ENCODE data around the gene AKAP13.

Gene AKAP13

DNA sequence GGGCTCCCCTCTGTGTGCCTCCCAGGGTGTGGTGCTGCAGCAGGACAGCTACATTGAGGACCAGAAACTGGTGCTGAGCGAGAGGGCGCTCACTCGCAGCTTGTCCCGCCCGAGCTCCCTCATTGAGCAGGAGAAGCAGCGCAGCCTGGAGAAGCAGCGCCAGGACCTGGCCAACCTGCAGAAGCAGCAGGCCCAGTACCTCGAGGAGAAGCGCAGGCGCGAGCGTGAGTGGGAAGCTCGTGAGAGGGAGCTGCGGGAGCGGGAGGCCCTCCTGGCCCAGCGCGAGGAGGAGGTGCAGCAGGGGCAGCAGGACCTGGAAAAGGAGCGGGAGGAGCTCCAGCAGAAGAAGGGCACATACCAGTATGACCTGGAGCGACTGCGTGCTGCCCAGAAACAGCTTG, 360.6 kb downstream of the AKAP13 start:
- DNase-seq (ENCODE audit: low spot score) = no peak

DNA sequence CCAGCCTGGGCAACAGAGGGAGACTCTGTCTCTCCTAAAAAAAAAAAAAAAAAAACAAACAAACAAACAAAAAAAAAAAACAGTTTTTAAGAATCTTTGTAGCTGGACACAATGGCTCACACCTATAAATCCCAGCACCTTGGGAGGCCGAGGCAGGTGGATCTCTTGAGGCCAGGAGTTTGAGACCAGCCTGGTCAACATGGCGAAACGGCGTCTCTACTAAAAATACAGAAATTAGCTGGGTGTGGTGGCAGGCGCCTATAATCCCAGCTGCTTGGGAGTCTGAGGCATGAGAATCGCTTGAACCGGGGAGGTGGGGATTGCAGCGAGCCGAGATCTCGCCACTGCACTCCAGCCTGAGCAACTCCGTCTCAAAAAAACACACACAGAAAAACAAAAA, 361.3 kb downstream of the AKAP13 start:
- no peak for DNase-seq (ENCODE audit: low spot score)

DNA sequence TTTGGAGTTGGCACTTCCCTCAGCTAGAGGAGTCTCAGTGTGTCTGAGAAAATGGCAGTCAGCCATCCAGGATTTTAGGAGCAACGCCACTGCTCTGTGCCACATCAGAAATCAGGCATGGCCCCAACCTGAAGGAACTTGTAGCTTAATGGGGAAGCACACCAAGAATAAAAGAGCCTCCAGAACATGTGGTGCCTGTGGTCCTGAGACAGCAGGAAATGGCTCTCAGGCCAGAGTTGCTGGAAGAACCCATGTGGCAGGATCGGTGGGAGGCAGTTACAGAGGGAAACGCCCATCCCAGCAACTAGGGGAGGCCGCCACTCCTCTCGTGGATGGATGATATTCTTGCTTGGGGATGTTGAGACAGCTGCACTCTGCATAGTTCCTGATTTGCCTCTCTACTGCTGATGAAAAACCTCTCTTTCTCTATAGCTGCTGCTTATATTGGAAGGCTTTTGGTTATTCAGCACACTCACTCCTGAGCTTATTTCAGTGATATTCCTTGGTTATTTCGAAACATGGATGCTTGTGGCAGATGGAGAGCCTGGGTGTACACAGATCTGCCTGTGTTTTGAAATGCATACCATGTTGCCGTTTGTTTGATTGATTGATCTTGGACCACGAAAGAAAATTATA, 361.9 kb downstream of the AKAP13 start:
- no peak for DNase-seq (ENCODE audit: low spot score)

DNA sequence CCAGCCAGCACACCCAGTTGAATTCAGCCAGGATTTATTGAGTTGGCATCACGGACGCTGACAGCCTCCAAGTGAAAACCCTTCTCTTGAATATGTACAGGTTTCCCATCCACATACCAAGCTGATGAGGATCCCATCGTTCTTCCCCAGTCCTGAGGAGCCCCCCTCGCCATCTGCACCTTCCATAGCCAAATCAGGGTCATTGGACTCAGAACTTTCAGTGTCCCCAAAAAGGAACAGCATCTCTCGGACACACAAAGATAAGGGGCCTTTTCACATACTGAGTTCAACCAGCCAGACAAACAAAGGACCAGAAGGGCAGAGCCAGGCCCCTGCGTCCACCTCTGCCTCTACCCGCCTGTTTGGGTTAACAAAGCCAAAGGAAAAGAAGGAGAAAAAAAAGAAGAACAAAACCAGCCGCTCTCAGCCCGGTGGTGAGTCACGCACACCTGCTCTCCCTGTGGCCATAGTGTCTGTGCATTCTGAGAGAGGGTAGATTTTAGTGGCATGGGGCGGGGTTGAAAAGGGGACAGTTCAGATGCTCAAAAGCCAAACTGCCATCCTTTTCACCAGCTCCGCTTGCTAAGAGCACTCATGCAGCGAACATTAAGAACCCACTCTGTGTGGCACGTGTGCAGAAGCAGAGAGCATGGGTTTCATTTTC, 363.1 kb downstream of the AKAP13 start:
- no peak for DNase-seq (ENCODE audit: low spot score)

DNA sequence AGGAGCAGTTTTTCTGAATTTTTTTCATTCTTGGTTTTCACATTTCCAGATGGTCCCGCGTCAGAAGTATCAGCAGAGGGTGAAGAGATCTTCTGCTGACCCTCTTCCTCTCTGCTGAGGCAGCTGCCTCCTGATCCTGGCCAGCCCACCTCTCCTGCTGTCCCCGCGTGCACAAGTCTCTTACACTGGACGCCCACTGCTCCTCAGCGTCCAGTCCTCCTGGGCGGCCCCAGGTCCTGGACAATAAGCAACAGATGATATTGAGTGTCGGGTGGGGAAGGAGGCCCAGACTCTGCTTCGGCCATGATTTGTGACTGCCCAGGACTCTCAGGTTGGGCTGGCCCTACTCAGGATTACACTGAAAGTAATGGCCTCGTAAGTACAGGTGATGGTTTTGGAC, 364.2 kb downstream of the AKAP13 start:
- DNase-seq (ENCODE audit: low spot score) = no peak

DNA sequence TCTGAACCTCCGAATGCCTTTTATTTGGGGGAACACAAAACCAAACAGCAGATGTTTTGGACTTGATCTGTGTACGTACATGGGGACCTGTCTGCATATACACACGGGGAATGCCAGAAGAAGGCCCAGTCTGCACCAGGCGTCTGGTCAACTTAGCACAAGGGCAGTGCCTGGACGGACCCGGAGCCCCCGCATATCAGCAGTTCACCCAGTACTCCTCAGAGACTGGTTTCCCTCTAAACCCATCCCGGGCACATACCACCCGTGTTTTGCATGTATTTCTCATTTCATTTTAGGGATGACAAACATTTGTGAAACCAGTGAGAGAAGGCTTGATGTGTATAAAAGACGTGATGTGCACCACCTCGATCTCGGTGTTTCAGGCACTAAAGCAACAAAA, 364.6 kb downstream of the AKAP13 start:
- no peak for DNase-seq (ENCODE audit: low spot score)

DNA sequence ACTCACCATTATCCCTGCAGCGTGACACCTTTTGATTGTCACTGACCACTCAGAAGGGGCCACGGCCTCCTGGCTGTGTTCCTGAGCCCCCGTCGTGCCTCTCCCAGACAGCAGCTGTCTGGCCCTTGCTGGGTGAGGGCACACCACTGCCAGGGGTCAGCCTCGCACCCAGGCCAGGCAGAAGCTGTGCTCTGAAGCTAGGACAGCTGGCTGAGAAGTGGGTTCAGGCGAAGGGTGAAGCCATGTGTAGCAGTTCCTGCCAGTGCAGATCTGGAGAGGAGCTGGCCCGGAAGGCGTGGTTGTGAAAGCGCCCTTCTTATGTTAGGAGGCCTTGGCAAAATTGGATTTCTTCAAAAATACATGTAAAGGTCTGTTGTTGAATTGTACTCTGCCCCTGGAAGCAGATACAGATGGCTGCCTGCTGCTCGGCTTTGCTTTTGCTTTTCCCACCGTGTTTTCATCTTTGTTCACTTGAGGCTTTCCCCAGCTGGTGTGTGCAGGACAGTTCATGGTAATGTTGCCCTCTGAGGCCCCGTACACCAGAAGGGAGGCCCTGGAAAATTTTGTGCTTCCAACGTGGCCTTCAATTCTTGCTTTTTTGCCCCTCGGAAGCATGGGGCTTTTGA, 365.2 kb downstream of the AKAP13 start:
- no peak for DNase-seq (ENCODE audit: low spot score)

DNA sequence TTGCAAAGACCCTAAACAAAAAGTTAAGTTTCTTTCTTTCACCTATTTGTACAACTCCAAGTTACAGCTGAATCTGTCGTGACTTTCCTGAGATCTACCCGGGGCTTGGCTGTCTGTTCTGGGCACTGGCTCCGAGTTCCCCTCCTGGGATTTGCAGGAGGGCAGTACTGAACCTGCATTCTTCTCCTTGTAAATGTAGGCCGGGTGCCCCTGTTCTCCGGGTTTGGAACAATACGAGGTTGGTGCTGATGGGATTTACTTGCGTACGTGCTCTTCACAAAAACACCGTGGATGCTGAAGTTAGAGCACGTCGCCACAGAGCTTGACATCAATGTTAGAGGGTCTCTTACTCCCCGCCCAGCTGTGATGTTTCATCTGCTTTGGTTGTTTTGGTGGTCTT, 366.2 kb downstream of the AKAP13 start:
- no peak for DNase-seq (ENCODE audit: low spot score)

DNA sequence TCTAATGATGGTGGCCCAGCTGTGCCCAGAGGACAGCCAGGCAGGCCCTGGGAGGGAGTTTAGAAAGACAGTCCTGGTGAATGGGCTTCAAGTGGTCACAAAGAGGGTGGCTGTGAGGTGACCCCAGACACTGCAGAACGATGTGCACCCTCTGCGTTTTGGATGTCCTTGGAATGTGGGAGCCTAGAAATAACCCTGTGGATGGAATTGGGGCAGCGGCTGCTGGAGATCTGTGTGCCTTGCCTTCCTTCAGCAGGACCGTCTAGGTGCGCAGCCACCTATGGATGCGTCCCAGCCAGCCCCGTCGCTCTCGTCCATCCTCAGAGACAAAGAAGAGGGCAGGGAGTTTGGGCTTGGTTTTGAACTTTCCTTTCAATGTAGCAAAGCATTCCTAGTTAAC, 367.8 kb downstream of the AKAP13 start:
- DNase-seq (ENCODE audit: low spot score) = no peak

DNA sequence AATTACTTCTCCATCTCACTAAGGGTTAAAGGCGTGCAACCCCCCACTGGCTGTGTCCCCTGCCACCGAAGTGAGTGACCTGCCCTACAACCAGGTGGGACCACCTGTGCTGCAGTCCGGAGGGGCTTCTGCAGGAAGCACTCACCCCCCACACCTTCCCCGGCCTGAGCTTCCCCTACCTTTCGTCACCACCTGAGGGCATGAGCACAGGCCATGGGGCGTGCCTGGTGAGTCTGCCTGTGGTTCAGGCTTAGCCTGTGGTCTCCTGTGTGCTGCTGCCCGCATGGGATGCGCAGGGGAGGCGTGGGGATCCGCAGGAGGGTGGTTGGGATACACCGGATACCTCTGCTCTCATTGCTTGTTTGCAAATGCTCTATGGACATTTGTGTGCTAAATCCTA, 368.3 kb downstream of the AKAP13 start:
- DNase-seq (ENCODE audit: low spot score) = no peak

DNA sequence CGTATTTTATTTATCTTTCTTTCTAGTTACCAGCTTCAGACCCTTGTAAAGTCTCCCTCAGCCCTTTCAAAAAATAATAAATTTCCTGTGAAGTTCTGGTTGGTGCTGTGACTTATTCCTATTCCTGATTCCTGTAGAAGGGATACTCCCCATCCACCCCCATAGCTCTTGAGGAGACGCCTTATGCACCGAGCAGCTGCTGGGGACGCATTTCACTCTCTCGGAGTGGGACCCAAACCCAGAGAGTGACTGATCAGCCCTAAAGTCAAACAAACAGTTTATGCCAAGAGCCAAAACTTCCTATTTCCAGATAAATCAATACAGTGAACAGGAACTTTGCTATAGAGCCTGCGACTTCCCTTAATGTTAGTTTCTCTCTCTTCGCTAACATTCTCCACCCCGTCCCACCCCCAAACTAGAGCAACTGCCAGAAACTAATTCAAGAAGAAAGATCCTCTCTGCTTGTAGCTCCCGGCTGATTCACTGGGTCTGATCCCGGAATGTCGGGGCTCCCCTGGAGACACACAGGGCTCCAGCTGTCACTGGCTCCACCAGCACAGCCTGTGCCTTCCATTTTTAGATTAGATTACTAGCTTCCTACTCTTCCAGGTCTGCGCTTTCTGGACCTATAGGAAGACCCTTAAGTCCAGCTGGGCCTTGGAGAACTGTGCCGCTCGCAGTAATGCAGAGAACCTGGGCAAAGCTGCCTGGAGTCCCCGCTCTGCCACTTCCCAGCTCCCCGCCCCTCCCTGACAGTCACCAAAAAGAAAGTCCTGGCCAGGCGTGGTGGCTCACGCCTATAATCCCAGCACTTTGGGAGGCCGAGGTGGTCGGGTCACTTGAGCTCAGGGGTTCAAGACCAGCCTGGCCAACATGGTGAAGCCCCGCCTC, 369.1 kb downstream of the AKAP13 start:
- DNase-seq (ENCODE audit: low spot score) = peak; percentile 55

DNA sequence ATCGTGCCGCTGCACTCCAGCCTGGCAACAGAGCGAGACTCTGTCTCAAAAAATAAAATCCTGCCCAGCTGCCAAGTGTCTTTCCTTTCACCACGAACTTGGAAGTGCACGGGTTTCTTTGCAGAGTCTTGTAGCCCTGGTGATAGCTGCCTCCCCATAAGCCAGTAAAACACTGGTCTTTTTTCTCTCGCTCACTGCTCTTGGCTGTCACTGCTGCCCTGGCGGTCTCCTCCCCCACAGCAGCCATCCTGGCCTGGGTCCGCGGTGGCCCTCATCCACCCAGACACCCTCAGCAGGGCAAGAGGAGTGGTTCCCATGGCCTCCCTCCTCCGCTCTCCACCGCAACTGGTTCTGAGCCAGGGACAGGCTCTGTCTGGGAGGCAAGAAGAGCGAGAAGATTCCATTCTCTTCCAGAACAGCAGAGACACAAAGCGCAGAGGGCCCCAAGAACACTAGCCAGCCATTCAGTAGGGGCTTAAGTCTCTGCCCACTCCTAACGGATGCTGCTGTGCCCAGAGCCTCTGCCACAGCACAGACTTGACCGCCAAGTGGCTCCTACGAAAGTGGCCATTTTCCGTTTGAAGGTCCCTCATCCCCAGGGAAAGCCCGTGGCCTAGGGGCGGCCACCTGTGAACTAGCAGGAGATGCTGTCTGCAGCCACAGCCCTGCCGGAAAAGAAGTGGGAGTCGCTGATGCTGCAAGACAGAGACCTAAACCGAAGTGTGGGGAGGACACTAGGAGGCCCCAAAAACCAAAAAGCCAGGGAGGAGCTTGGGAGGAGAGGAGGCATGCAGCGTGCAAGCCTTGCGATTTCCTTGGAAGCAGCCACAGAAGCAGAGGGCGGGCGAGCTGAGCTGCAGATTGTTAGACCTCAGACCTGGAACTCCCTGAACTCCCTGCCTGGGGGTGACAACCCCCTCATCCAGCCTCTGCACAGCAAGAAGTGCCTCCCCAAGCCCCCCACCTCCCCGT, 370.2 kb downstream of the AKAP13 start:
- DNase-seq (ENCODE audit: low spot score) = peak; percentile 50

DNA sequence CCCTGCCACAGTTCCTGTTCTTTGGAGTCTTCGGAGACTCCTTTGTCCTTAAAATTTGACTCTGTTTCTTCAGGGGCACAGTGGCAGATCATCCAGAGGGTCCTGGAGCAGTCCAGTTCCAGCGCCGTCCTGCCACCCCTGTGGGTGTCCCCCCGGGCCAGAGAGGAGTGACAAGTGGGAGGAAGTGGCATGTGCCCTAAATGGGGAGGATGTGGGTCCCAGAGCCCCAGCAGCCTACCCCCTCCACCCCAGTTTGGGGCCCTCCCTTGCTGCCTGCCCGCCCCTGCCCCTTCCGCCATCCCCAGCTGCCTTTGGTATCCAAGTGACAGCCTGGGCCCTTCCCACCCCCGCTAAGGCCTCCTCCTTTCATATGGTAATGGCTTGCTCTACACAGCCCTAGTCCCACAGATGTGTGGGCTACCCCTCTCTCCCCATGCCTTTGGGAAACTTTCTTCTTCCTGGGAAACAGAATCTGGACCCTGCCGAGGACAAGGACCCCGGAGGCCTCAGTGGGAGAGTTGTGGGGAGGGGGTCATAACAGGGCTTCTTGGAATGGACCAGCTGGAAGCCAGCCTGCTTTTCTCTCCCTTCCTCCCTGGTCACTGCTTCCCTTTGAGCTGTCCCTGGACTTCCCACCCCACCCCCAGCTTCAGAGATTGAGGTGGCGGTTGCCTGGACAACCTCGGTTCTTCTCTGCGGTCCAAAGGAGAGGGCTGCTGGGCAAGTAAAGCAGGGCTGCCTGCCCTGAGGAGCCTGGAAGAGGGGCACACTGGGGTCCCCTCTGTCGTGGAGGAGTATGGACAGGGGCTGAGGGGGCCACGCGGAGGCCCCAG, 371.1 kb downstream of the AKAP13 start:
- no peak for DNase-seq (ENCODE audit: low spot score)

DNA sequence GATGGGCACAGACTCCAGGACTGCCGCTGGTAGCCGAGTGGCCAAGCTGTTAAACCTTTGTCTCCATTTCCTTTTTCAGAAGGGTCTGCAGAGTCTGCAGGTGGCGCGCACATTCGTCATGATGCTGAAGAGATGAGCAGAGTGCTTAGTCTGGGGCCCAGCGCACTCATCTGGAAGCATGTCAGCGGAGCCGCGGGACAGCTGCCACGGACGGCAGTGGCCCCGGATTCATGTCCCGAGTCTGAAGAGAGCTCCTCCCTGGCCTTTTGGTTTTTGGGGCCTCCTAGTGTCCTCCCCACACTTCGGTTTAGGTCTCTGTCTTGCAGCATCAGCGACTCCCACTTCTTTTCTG, 371.7 kb downstream of the AKAP13 start:
- no peak for DNase-seq (ENCODE audit: low spot score)

DNA sequence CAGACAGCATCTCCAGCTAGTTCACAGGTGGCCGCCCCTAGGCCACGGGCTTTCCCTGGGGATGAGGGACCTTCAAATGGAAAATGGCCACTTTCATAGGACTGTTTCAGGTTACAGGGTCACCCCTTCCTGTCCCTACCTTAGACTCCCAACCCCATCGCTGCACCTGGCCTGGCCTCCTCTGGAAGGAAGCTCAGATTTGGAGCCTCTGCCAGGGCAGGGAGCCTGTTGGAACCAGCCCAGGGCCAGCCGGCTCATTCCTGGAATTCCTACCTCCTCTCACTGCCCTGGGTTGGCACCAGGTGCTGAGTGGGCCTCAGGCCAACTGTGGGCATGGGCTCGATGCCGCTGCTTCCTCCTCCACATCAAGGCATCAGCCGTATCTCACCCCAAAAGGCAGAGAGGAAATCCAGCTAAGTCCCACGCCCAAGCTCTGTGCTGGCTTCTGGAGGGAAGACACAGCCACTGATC, 372.1 kb downstream of the AKAP13 start:
- DNase-seq (ENCODE audit: low spot score) = no peak

DNA sequence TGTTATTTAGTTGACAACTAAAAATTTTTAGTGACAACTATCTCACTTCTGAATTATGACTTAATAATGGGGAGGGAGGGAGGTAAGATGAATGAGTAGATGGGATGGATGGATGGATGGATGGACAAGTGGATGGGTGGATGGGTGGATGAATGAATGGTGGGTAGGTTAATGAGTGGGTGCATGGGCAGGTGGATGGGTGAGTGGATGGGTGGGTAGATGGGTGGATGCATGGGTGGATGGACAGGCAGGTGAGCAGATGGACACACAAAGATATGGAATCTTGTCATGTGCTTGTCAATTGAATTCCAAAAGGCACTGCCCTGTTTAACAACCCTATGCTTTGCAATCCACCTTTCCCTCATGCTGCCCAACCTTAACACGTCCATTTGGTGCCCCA, 372.9 kb downstream of the AKAP13 start:
- DNase-seq (ENCODE audit: low spot score) = no peak

DNA sequence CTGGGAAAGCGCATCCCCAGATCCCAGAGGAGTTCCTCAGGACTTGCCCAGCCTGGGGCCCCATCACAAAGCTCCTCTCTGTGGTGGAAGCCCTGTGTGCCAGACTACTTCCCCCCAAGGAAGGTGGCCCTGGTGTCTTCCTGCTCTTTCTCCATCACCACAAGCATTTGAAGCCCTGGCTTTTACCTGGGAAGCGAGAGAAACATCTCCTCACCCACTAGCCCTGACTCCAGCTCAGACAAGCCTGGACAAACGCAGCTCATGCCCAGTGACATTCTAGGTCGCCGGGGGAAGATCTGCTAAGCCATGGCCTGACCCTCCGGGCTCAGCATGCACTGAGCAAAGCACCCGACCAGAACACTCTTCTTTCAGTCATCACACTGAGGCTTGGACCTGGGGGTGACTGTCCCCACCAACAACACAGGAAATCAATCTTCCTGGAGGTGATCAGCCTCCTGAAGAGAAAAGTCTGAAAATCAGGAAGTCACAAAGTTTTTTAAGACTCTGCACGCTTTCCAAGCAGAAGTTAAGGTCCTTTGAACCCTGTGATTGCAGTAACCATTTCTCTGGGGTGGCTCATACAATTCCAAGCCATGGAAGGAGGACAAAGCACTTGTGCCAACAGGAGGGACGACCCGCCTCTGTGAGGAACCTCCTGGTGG, 373.5 kb downstream of the AKAP13 start:
- DNase-seq (ENCODE audit: low spot score) = no peak

DNA sequence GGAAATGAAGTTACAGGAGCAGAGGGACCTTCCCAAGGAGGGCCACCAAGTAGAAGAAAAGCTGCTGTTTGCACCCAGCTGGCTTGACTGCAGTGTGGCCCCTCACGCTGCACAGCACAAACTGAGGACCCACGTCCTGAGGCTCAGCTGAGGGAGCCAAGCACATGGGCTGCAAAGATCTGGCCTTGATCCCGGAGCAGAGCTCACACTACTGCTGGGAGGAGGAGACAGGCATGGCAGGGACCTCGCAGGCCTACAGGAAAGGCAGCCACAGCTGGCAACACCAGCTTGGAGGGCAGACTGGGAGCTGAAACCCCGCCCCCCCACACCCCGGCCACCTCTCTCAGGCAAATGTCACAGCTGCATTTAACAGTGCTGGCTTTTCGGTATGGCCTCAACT, 374.6 kb downstream of the AKAP13 start:
- DNase-seq (ENCODE audit: low spot score) = peak; percentile 49

DNA sequence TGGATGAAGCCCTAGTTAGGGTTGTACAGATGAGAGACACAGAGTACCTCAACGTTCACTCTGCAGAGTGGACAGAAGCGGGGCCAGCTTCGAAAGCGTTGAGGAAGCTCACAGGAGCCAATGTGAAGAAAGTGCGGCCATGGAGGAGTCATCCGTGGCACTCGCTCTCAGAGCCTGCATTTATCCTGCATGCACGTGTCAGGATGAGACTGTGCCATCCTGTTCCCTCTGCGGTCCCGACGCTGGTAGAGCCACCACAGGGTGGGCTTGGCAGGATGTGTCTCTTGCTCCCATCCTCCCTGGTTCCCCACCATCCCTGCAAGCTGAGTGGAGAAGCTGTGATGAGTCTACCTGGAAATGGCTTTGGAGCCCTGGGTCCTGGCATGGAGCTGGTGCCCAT, 375.1 kb downstream of the AKAP13 start:
- DNase-seq (ENCODE audit: low spot score) = no peak

DNA sequence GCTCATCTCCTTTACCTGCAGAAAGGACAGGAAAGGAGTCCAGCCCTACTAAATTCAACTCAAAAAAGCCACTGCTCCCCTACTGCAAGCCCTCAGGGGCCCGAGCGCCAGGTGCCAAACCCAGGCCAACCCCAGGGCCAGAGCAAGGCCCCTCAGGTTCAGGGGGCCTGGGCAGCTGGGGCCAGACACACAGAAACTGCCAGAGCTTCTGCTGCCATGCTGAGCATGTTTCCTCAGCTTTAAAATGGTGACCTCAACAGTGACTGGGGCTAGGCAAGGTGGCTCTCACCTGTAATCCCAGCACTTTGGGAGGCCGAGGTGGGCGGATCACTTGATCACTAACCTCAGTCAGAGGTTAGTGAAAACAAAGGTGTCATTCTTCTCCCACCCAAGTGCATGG, 375.5 kb downstream of the AKAP13 start:
- no peak for DNase-seq (ENCODE audit: low spot score)

Measured in AG08396 (cell line).